GM19468 (cell line): ENCODE results near the gene AQP12B.
"Not testable (repeated sequence)": the region's sequence is repeated elsewhere in the genome, so short reads cannot be mapped to it uniquely, and the experiment has no call there.

ENCODE experiments used
- ATAC-seq: cut with Tn5 transposase; IDR thresholded peaks from one replicate; pipeline ENCODE4 v1.9.1; 2021; ENCODE audit warnings: mild to moderate bottlenecking, moderate library complexity, moderate number of reproducible peaks; ENCODE audit not compliant: unreplicated experiment; ENCODE audit errors: extremely low read depth

AQP12B gene

GRCh38 chr2:240686460-240686859, 3.8 kb upstream of the AQP12B start:
- ATAC-seq: no peak

GRCh38 chr2:240685771-240686371, 3.2 kb upstream of the AQP12B start:
- no peak for ATAC-seq

GRCh38 chr2:240683980-240684728, 1.5 kb upstream of the AQP12B start:
- ATAC-seq: not testable (repeated sequence)

- not testable (repeated sequence) for ATAC-seq
Observed at GRCh38 chr2:240683329-240683979, 769 bp upstream of the AQP12B start.

- ATAC-seq: not testable (repeated sequence)
Observed at GRCh38 chr2:240680185-240680584, 2.5 kb downstream of the AQP12B start.

GRCh38 chr2:240678909-240679308, 3.8 kb downstream of the AQP12B start:
- ATAC-seq: not testable (repeated sequence)

GRCh38 chr2:240678043-240678442, 4.6 kb downstream of the AQP12B start:
- not testable (repeated sequence) for ATAC-seq

GRCh38 chr2:240675345-240675744, 7.3 kb downstream of the AQP12B start:
- not testable (repeated sequence) for ATAC-seq

GRCh38 chr2:240674461-240675184, 8.1 kb downstream of the AQP12B start:
- ATAC-seq: not testable (repeated sequence)

- ATAC-seq: no peak
Observed at GRCh38 chr2:240672701-240673190, 9.9 kb downstream of the AQP12B start.

- no peak for ATAC-seq
Observed at GRCh38 chr2:240672076-240672700, 10.5 kb downstream of the AQP12B start.

- ATAC-seq: no peak
Observed at GRCh38 chr2:240670950-240671349, 11.7 kb downstream of the AQP12B start.

GRCh38 chr2:240670402-240670801, 12.3 kb downstream of the AQP12B start:
- no peak for ATAC-seq

- no peak for ATAC-seq
Observed at GRCh38 chr2:240664622-240665021, 18.1 kb downstream of the AQP12B start.

- ATAC-seq: no peak
Observed at GRCh38 chr2:240663546-240664190, 19.0 kb downstream of the AQP12B start.

GRCh38 chr2:240662681-240663080, 20.0 kb downstream of the AQP12B start:
- ATAC-seq: no peak

GRCh38 chr2:240659883-240660282, 22.8 kb downstream of the AQP12B start:
- ATAC-seq: not testable (repeated sequence)

- ATAC-seq: no peak
Observed at GRCh38 chr2:240655931-240656886, 26.5 kb downstream of the AQP12B start.
